ENCODE data around the gene PLEKHA8.

DNA sequence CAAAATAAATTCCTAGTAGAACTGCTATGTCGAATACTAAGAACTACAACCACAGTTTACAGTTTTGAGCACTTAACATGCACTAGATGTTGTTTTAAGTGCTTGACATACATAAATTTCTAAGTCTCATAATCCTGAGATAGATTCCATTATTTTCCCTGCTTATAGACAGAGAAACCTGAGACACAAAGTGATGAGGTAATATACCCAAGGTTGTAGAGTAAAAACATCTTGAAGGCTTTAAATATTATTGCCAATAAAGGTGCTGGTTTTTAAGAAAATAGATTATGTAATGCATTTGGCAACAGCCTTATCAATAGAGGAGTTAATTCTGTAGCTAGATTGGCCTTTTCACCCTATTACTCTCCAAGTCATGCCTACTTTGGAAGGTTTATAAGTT, 48.2 kb downstream of the PLEKHA8 start:
- TF ChIP-seq EZH2 (IDR thresholded peaks at IDR 0.05), result no peak
- no peak for TF ChIP-seq POLR2AphosphoS5 (IDR thresholded peaks at IDR 0.05; ENCODE audit: borderline replicate concordance, low read depth, low read length)
- no peak for TF ChIP-seq FOXP2 (optimal IDR thresholded peaks at IDR 0.05; ENCODE audit: control extremely low read depth, extremely low read length, insufficient read depth)
